ENCODE results near the gene GRHL3.

The GRHL3 gene

DNA sequence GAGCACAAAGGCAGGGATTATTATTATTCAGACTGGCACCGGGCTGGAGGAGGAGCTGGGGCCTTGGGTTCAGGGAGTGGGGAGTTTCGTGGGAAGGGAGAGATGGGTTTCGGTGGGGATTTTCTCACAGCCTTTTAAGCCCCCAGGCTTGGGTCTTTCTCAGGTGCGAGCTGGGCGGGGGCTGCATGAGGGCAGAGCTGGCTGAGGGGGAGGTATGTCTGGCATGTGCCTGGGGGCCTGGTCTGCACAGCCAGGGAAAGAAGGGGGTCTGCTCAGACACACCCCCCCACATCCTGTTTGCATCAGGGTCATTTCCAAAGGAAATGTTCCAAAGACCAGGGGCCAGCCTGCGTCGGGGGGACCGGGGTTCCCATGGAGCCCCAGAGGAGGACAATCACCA, 21.6 kb downstream of the GRHL3 start:
- Histone ChIP-seq H3K4me1 (ENCODE audit: control insufficient read depth in 2 of 2, insufficient read depth in 2 of 2, low read length in 2 of 2) (peaks cover 0 to 10% of the 10 kb centered on the region in 2 donors), H3K27ac (ENCODE audit: low read depth in 2 of 2, low read length in 2 of 2) (no peak overlapping the region), H3K4me3 (ENCODE audit: low read length in 2 of 2) (no peak overlapping the region), H3K9me3 (ENCODE audit: control insufficient read depth in 2 of 2, low read length in 2 of 2) (no peaks in the 10 kb centered on the region), H3K27me3 (ENCODE audit: control insufficient read depth in 2 of 2, insufficient read depth in 2 of 2, low read length in 2 of 2) (no peaks in the 10 kb centered on the region), H3K9ac (ENCODE audit: low read depth in 1 of 2, low read length in 2 of 2) (no peak overlapping the region), H3K36me3 (ENCODE audit: control insufficient read depth in 2 of 2, insufficient read depth in 2 of 2, low read length in 2 of 2) (no peaks in the 10 kb centered on the region)

GRCh38 chr1:24341260-24341659, 22.1 kb downstream of the GRHL3 start:
- no peaks in the 10 kb centered on the region for H3K27me3 ChIP-seq (ENCODE audit: control insufficient read depth in 2 of 2, insufficient read depth in 2 of 2, low read length in 2 of 2)
- H3K9ac ChIP-seq (ENCODE audit: low read depth in 1 of 2, low read length in 2 of 2) = no peak overlapping the region
- no peaks in the 10 kb centered on the region for H3K9me3 ChIP-seq (ENCODE audit: control insufficient read depth in 2 of 2, low read length in 2 of 2)
- no peak overlapping the region for H3K27ac ChIP-seq (ENCODE audit: low read depth in 2 of 2, low read length in 2 of 2)
- no peak overlapping the region for H3K4me3 ChIP-seq (ENCODE audit: low read length in 2 of 2)
- peaks cover 0 to 10% of the 10 kb centered on the region in 2 donors for H3K4me1 ChIP-seq (ENCODE audit: control insufficient read depth in 2 of 2, insufficient read depth in 2 of 2, low read length in 2 of 2)
- no peaks in the 10 kb centered on the region for H3K36me3 ChIP-seq (ENCODE audit: control insufficient read depth in 2 of 2, insufficient read depth in 2 of 2, low read length in 2 of 2)

DNA sequence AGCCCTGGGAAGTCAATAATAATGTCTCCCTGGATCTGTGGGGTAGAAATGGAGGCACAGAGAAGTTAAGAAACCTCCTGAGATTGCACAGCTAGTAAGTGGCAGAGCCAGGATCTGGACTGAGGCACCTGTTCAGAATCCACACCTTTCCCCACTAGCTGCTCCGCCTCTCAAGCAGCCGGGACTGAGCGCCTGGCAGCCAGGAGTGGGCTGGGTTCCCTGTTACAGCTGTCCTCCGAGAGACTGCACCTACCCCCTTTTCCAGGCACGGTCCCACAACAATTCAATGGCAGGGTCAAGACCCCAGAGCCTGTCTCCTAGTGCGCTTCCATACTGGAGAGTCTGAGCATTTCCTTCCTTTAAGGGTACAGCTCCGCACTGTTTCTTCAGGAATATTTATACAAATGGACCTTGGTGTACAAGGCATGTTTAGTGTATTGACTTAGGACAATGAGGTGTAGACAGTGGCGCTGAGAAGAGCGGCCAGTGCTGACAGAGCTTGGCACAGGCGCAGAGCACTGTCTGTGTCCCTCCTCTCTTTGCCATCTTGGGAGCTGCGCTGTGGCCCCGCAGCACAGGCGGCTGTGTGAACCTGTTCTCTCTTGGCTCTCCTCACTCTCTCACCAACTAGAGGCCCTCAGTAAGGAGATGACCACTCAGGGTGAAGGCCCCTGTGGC, 24.4 kb downstream of the GRHL3 start:
- H3K9ac ChIP-seq (ENCODE audit: low read depth in 1 of 2, low read length in 2 of 2) = no peak overlapping the region
- H3K27me3 ChIP-seq (ENCODE audit: control insufficient read depth in 2 of 2, insufficient read depth in 2 of 2, low read length in 2 of 2) = peaks cover 0 to 3% of the 10 kb centered on the region in 2 donors
- peaks cover 0 to 10% of the 10 kb centered on the region in 2 donors for H3K4me1 ChIP-seq (ENCODE audit: control insufficient read depth in 2 of 2, insufficient read depth in 2 of 2, low read length in 2 of 2)
- no peak overlapping the region for H3K4me3 ChIP-seq (ENCODE audit: low read length in 2 of 2)
- H3K36me3 ChIP-seq (ENCODE audit: control insufficient read depth in 2 of 2, insufficient read depth in 2 of 2, low read length in 2 of 2) = no peaks in the 10 kb centered on the region
- H3K27ac ChIP-seq (ENCODE audit: low read depth in 2 of 2, low read length in 2 of 2) = no peak overlapping the region
- no peaks in the 10 kb centered on the region for H3K9me3 ChIP-seq (ENCODE audit: control insufficient read depth in 2 of 2, low read length in 2 of 2)

DNA sequence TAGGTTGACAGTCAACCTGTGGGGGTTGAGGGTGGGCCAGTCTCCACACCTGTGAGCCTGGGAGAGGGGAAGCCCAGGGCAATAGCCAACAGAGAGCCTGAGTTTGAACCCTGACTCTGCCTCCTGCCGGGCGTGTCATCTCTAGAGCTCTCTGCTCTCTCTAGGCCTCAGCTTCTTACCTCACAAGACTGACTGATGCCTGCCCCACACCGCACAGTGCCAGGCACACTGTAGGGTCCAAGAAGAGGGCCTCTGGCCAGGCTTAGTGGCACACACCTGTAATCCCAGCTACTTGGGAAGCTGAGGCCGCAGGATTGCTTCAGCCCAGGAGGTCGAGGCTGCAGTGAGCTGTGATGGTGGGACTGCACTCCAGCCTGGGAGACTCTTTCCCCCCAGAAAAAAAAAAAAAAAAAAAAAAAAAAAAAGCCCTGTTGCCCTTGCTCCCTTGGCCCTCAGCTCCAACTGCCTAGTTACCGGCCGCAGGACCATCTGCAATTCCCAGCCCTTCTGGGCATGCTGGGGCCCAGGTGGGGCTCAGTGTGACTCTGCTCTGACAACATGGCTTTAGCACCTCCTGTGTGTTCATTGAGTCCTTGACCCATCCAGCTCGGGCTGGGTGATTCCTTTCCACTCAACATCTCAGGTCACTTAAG, 25.1 kb downstream of the GRHL3 start:
- H3K36me3 ChIP-seq (ENCODE audit: control insufficient read depth in 2 of 2, insufficient read depth in 2 of 2, low read length in 2 of 2) = no peaks in the 10 kb centered on the region
- H3K4me1 ChIP-seq (ENCODE audit: control insufficient read depth in 2 of 2, insufficient read depth in 2 of 2, low read length in 2 of 2) = peaks cover 0 to 10% of the 10 kb centered on the region in 2 donors
- H3K9me3 ChIP-seq (ENCODE audit: control insufficient read depth in 2 of 2, low read length in 2 of 2) = no peaks in the 10 kb centered on the region
- no peak overlapping the region for H3K4me3 ChIP-seq (ENCODE audit: low read length in 2 of 2)
- no peak overlapping the region for H3K27ac ChIP-seq (ENCODE audit: low read depth in 2 of 2, low read length in 2 of 2)
- H3K9ac ChIP-seq (ENCODE audit: low read depth in 1 of 2, low read length in 2 of 2) = no peak overlapping the region
- H3K27me3 ChIP-seq (ENCODE audit: control insufficient read depth in 2 of 2, insufficient read depth in 2 of 2, low read length in 2 of 2) = peaks cover 0 to 3% of the 10 kb centered on the region in 2 donors

DNA sequence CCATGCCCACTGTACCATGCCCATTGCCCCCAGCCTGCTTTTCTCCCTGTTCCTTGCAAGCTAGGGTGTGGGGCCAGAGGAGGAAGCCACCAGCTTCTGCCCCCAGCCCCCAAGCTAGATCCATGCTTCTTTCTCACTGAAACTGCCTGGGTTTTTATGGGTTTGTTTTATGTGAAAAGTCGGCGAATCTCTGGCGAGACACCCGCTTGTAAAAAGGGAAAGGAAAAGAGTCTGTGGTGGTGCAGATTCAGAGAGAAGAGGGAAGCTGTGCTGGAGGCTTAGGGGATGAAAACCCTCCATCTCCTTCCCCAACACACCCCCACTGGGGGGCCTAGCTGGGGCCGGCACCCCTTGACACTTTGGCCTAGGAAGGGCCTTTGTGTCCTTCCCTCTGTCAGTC, 26.2 kb downstream of the GRHL3 start:
- H3K36me3 ChIP-seq (ENCODE audit: control insufficient read depth in 2 of 2, insufficient read depth in 2 of 2, low read length in 2 of 2) = no peaks in the 10 kb centered on the region
- no peak overlapping the region for H3K9ac ChIP-seq (ENCODE audit: low read depth in 1 of 2, low read length in 2 of 2)
- H3K27ac ChIP-seq (ENCODE audit: low read depth in 2 of 2, low read length in 2 of 2) = no peak overlapping the region
- H3K4me3 ChIP-seq (ENCODE audit: low read length in 2 of 2) = no peak overlapping the region
- peaks cover 0 to 10% of the 10 kb centered on the region in 2 donors for H3K4me1 ChIP-seq (ENCODE audit: control insufficient read depth in 2 of 2, insufficient read depth in 2 of 2, low read length in 2 of 2)
- H3K27me3 ChIP-seq (ENCODE audit: control insufficient read depth in 2 of 2, insufficient read depth in 2 of 2, low read length in 2 of 2) = peaks cover 0 to 3% of the 10 kb centered on the region in 2 donors
- no peaks in the 10 kb centered on the region for H3K9me3 ChIP-seq (ENCODE audit: control insufficient read depth in 2 of 2, low read length in 2 of 2)

GRCh38 chr1:24347159-24347934, 28.2 kb downstream of the GRHL3 start:
- Histone ChIP-seq H3K27ac (ENCODE audit: low read depth in 2 of 2, low read length in 2 of 2) (no peak overlapping the region), H3K9ac (ENCODE audit: low read depth in 1 of 2, low read length in 2 of 2) (no peak overlapping the region), H3K27me3 (ENCODE audit: control insufficient read depth in 2 of 2, insufficient read depth in 2 of 2, low read length in 2 of 2) (peaks cover 0 to 3% of the 10 kb centered on the region in 2 donors), H3K36me3 (ENCODE audit: control insufficient read depth in 2 of 2, insufficient read depth in 2 of 2, low read length in 2 of 2) (no peaks in the 10 kb centered on the region), H3K4me3 (ENCODE audit: low read length in 2 of 2) (no peak overlapping the region), H3K9me3 (ENCODE audit: control insufficient read depth in 2 of 2, low read length in 2 of 2) (no peaks in the 10 kb centered on the region), H3K4me1 (ENCODE audit: control insufficient read depth in 2 of 2, insufficient read depth in 2 of 2, low read length in 2 of 2) (peaks cover 0 to 10% of the 10 kb centered on the region in 2 donors)

GRCh38 chr1:24348196-24348595, 29.0 kb downstream of the GRHL3 start:
- Histone ChIP-seq H3K36me3 (ENCODE audit: control insufficient read depth in 2 of 2, insufficient read depth in 2 of 2, low read length in 2 of 2) (no peaks in the 10 kb centered on the region), H3K4me3 (ENCODE audit: low read length in 2 of 2) (no peak overlapping the region)

GRCh38 chr1:24349891-24350290, 30.7 kb downstream of the GRHL3 start:
- Histone ChIP-seq H3K4me1 (ENCODE audit: control insufficient read depth in 2 of 2, insufficient read depth in 2 of 2, low read length in 2 of 2) (peaks cover 0 to 8% of the 10 kb centered on the region in 2 donors), H3K9me3 (ENCODE audit: control insufficient read depth in 2 of 2, low read length in 2 of 2) (no peaks in the 10 kb centered on the region), H3K36me3 (ENCODE audit: control insufficient read depth in 2 of 2, insufficient read depth in 2 of 2, low read length in 2 of 2) (no peaks in the 10 kb centered on the region), H3K9ac (ENCODE audit: low read depth in 1 of 2, low read length in 2 of 2) (no peak overlapping the region), H3K27me3 (ENCODE audit: control insufficient read depth in 2 of 2, insufficient read depth in 2 of 2, low read length in 2 of 2) (peaks cover 0 to 3% of the 10 kb centered on the region in 2 donors), H3K4me3 (ENCODE audit: low read length in 2 of 2) (no peak overlapping the region), H3K27ac (ENCODE audit: low read depth in 2 of 2, low read length in 2 of 2) (no peak overlapping the region)

More at GRCh38 chr1:24348196-24348595, 29.0 kb downstream of the GRHL3 start:
- no peaks in the 10 kb centered on the region for H3K9me3 ChIP-seq (ENCODE audit: control insufficient read depth in 2 of 2, low read length in 2 of 2)
- peaks cover 0 to 10% of the 10 kb centered on the region in 2 donors for H3K4me1 ChIP-seq (ENCODE audit: control insufficient read depth in 2 of 2, insufficient read depth in 2 of 2, low read length in 2 of 2)
- H3K9ac ChIP-seq (ENCODE audit: low read depth in 1 of 2, low read length in 2 of 2) = no peak overlapping the region
- peaks cover 0 to 3% of the 10 kb centered on the region in 2 donors for H3K27me3 ChIP-seq (ENCODE audit: control insufficient read depth in 2 of 2, insufficient read depth in 2 of 2, low read length in 2 of 2)
- H3K27ac ChIP-seq (ENCODE audit: low read depth in 2 of 2, low read length in 2 of 2) = no peak overlapping the region

DNA sequence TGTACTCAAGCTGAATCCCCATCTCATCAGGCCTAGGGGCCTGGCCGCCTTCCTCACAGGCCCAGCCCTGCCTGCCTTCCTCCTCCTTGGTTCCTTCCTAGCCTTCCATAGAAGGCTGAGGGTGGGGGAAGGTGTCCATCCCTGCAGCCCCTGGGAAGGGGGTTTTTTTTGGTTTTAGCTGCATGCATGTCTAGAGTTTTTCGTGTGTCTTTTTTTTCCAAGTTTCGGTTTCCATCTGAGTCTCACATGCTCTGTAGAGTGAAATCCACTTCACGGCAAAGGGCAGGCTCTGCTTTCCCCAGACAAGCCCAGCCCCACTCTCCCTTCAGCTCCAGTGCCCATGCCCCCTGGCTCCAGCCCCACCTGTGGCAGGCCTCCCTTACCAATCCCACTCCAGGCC, 32.1 kb downstream of the GRHL3 start:
- no peak overlapping the region for H3K9ac ChIP-seq (ENCODE audit: low read depth in 1 of 2, low read length in 2 of 2)
- no peaks in the 10 kb centered on the region for H3K36me3 ChIP-seq (ENCODE audit: control insufficient read depth in 2 of 2, insufficient read depth in 2 of 2, low read length in 2 of 2)
- peaks cover 0 to 3% of the 10 kb centered on the region in 2 donors for H3K27me3 ChIP-seq (ENCODE audit: control insufficient read depth in 2 of 2, insufficient read depth in 2 of 2, low read length in 2 of 2)
- H3K9me3 ChIP-seq (ENCODE audit: control insufficient read depth in 2 of 2, low read length in 2 of 2) = no peaks in the 10 kb centered on the region
- H3K4me1 ChIP-seq (ENCODE audit: control insufficient read depth in 2 of 2, insufficient read depth in 2 of 2, low read length in 2 of 2) = no peaks in the 10 kb centered on the region
- no peak overlapping the region for H3K4me3 ChIP-seq (ENCODE audit: low read length in 2 of 2)
- H3K27ac ChIP-seq (ENCODE audit: low read depth in 2 of 2, low read length in 2 of 2) = no peak overlapping the region

All from mucosa of rectum (tissue), 2 donors.